ENCODE measurements around the gene SOCS6.

Gene SOCS6

DNA sequence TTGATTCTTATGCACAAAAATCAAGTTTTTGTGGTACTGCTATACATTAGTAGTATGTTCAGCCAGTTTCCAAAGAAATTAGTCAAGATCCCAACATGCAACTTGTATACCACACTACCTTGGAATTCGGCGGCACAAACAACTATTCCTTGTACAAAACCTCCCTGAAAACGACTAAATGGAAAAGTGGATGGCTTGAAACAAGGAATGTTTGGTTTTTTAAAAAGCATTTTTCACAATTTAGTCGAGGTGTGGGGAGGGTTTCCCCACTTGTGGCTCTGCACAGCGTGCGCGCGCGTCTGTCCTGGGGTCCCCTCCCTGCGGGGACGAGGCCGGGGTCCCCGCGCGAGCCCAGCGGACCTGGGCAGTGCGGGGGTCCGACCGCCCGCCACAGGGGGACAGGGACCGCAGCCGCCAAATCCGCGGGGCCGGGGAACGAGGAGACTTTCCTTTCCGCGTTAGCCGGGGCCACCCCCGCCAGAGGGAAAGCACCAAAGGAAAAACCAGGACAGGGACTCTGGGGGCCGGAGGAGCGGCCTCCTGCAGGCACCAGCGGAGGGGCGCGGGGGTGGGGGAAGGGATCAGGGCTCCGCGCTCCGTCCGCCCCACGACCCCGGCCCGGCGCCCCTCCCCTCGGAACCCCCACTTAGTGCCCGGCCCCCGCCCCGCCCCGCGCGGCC is 534 bp upstream of the SOCS6 start:
- no peak overlapping the region for H3K27ac ChIP-seq (ENCODE audit: low read length)
- no peak overlapping the region for H2AFZ ChIP-seq (ENCODE audit: low read depth, low read length)

GRCh38 chr18:70289351-70290312 is 787 bp downstream of the SOCS6 start:
- H3K9ac ChIP-seq (ENCODE audit: low read depth, low read length), result no peak overlapping the region

More for the DNA sequence above, 534 bp upstream of the SOCS6 start:
- ATAC-seq (ENCODE audit: insufficient read depth, low read depth), result no peak
- H3K4me2 ChIP-seq (ENCODE audit: insufficient read depth, low read length), result no peak overlapping the region
- no peaks in the 10 kb centered on the region for H3K4me1 ChIP-seq (ENCODE audit: insufficient read depth, low read length)
- DNase-seq, result no peak
- H3K4me3 ChIP-seq (ENCODE audit: low read depth in 1 of 2, low read length in 2 of 2), result no peak overlapping the region
- H3K36me3 ChIP-seq (ENCODE audit: insufficient read depth, low read length), result no peaks in the 10 kb centered on the region
- H3K9me3 ChIP-seq (ENCODE audit: insufficient read depth, low read length, severe bottlenecking), result no peaks in the 10 kb centered on the region
- no peaks in the 10 kb centered on the region for H3K27me3 ChIP-seq (ENCODE audit: insufficient read depth, low read length, poor library complexity)
- H3K79me2 ChIP-seq (ENCODE audit: insufficient read depth, low read length), result no peaks in the 10 kb centered on the region
- H3K9ac ChIP-seq (ENCODE audit: low read depth, low read length), result no peak overlapping the region
- no peak for TF ChIP-seq EZH2 (IDR thresholded peaks at IDR 0.05; ENCODE audit: borderline replicate concordance, low read depth, low read length, severe bottlenecking)
- no peak for TF ChIP-seq CTCF (IDR thresholded peaks at IDR 0.05; ENCODE audit: borderline replicate concordance, extremely low read depth, low read length, poor library complexity, severe bottlenecking)
- no peaks in the 10 kb centered on the region for H4K20me1 ChIP-seq (ENCODE audit: insufficient read depth, low read length)

GRCh38 chr18:70290482-70291294 is 1.8 kb downstream of the SOCS6 start:
- ATAC-seq (ENCODE audit: insufficient read depth, low read depth) (no peak), DNase-seq (no peak)
- Histone ChIP-seq H3K9ac (ENCODE audit: low read depth, low read length) (no peak overlapping the region), H3K9me3 (ENCODE audit: insufficient read depth, low read length, severe bottlenecking) (no peaks in the 10 kb centered on the region), H3K27ac (ENCODE audit: low read length) (no peak overlapping the region), H2AFZ (ENCODE audit: low read depth, low read length) (no peak overlapping the region), H3K27me3 (ENCODE audit: insufficient read depth, low read length, poor library complexity) (no peaks in the 10 kb centered on the region), H3K4me3 (ENCODE audit: low read depth in 1 of 2, low read length in 2 of 2) (no peak overlapping the region), H3K79me2 (ENCODE audit: insufficient read depth, low read length) (no peaks in the 10 kb centered on the region), H3K4me1 (ENCODE audit: insufficient read depth, low read length) (no peaks in the 10 kb centered on the region), H3K4me2 (ENCODE audit: insufficient read depth, low read length) (no peak overlapping the region), H4K20me1 (ENCODE audit: insufficient read depth, low read length) (no peaks in the 10 kb centered on the region), H3K36me3 (ENCODE audit: insufficient read depth, low read length) (no peaks in the 10 kb centered on the region)
- TF ChIP-seq EZH2 (IDR thresholded peaks at IDR 0.05; ENCODE audit: borderline replicate concordance, low read depth, low read length, severe bottlenecking), result no peak
- no peak for TF ChIP-seq CTCF (IDR thresholded peaks at IDR 0.05; ENCODE audit: borderline replicate concordance, extremely low read depth, low read length, poor library complexity, severe bottlenecking)

More at GRCh38 chr18:70289351-70290312, 787 bp downstream of the SOCS6 start:
- Histone ChIP-seq H3K4me1 (ENCODE audit: insufficient read depth, low read length) (no peaks in the 10 kb centered on the region), H3K9me3 (ENCODE audit: insufficient read depth, low read length, severe bottlenecking) (no peaks in the 10 kb centered on the region), H3K36me3 (ENCODE audit: insufficient read depth, low read length) (no peaks in the 10 kb centered on the region), H2AFZ (ENCODE audit: low read depth, low read length) (no peak overlapping the region), H4K20me1 (ENCODE audit: insufficient read depth, low read length) (no peaks in the 10 kb centered on the region), H3K4me2 (ENCODE audit: insufficient read depth, low read length) (no peak overlapping the region), H3K4me3 (ENCODE audit: low read depth in 1 of 2, low read length in 2 of 2) (no peak overlapping the region), H3K27me3 (ENCODE audit: insufficient read depth, low read length, poor library complexity) (no peaks in the 10 kb centered on the region), H3K79me2 (ENCODE audit: insufficient read depth, low read length) (no peaks in the 10 kb centered on the region), H3K27ac (ENCODE audit: low read length) (no peak overlapping the region)
- ATAC-seq (ENCODE audit: insufficient read depth, low read depth) (no peak), DNase-seq (no peak)
- TF ChIP-seq CTCF (IDR thresholded peaks at IDR 0.05; ENCODE audit: borderline replicate concordance, extremely low read depth, low read length, poor library complexity, severe bottlenecking) (no peak), EZH2 (IDR thresholded peaks at IDR 0.05; ENCODE audit: borderline replicate concordance, low read depth, low read length, severe bottlenecking) (no peak)

All from DND-41 (cell line).